GM12892 (cell line): ENCODE measurements around the gene GLIS1.

ENCODE experiments used
- POLR2A ChIP-seq: IDR thresholded peaks from 2 replicates; pipeline ENCODE4 v1.6.1; 2011; ENCODE audit warnings: low read depth, low read length, control low read depth
- POLR2AphosphoS5 ChIP-seq: IDR thresholded peaks from 2 replicates; pipeline ENCODE4 v1.6.1; 2011; ENCODE audit warnings: low read depth, low read length, control low read depth

GRCh38 chr1:53659436-53659835 lies 79.5 kb downstream of the GLIS1 start:
- TF ChIP-seq POLR2AphosphoS5 (no peak), POLR2A (no peak)
